GM18507 (cell line): ENCODE results near the gene IQCE.
"Not testable (repeated sequence)": the region's sequence is repeated elsewhere in the genome, so short reads cannot be mapped to it uniquely, and the experiment has no call there.

ENCODE experiments used
- DNase-seq: peaks from one replicate; pipeline ENCODE4 v3.0.0; 2011; ENCODE audit warnings: low read depth; ENCODE audit not compliant: insufficient read length; ENCODE audit errors: extremely low spot score
- FAIRE-seq: peaks from 2 replicates; lab custom pipeline; 2011; peaks lifted over from hg19 to GRCh38; lab: Jason Lieb, UNC

Gene IQCE

DNA sequence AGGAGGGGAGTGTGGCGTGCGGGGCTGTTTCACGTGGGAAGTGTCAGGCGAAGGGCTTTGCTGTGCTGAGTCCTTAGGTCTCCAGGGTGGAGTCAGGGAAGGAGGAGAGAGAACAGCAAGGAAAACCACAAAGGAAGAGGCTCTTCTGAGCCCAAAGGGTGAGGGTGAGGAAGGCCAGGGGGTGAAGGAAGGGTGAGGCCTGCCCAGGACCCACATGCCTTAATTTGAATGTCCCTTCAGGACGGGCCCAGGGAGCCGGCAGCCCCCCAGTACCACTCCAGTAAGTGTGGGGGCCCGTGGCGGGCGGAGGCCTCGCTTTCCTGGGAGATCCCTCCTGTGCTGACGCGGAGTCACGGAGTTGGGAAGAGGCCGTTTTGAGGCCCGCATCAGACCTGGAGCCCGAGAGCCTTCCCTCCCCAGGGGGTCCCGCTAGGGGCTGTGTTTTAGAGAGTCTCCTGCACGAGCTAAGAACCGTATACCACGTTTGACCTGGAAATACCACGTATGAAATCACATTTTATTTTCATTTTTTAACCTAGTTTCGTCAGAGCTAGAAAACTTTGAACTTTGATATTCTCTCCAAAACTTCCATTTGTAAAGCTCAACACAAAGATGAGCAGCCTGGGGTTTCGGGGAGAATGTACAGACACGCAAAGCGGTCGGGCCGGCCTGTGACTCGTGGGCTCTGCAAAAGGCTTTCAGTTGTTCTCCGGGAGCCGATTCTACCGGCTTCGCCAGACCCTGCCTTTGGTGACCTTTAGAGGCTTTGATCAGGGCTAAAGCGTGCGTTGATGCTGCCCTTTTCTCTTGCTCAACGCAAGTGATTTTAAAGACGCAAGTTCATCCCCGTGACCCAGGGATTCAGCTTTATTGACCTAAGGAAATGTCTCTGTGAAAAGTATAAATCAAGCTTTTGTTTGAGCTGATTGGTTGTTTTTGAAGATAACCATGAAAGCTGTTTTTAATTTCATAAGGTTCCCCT is 49.4 kb downstream of the IQCE start:
- no peak for FAIRE-seq
- no peak for DNase-seq

GRCh38 chr7:2608921-2609411 is 50.2 kb downstream of the IQCE start:
- DNase-seq (no peak), FAIRE-seq (peak; percentile 80)

DNA sequence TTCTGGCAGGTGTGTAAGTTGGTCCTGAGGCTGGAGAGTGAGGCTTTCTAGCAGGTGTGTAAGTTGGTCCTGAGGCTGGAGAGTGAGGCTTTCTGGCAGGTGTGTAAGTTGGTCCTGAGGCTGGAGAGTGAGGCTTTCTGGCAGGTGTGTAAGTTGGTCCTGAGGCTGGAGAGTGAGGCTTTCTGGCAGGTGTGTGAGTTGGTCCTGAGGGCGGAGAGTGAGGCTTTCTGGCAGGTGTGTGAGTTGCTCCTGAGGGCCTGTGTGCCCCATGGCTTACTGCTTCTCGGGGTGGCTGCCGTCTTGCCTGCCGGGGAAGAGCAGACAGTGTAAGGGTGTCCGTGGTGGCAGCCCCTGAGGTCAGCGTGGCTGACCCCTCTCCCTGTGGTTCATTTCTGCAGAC is 50.9 kb downstream of the IQCE start:
- DNase-seq, FAIRE-seq: not testable (repeated sequence)

GRCh38 chr7:2610466-2610865 is 51.7 kb downstream of the IQCE start:
- no peak for DNase-seq
- FAIRE-seq = no peak

DNA sequence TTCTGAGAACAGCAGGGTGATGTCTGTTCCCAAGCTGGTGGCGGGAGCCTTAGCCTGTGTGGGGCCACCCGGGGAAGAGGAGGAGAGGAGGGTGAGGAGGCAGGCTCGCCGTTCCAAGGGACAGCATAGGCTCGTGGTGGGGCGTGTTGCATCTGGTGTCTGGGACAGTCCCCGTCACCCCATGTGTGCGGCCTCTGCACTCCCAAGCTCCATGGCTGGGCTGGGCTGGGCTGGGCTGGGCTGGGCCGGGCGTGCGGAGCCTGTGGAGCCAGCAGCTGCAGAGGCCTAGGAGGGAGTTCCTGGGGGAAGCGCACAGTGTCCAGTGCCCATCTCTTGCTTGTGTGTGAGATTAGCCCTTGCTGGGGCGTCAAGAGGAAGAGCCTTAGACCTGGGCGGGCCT is 52.1 kb downstream of the IQCE start:
- FAIRE-seq = no peak
- DNase-seq = no peak

DNA sequence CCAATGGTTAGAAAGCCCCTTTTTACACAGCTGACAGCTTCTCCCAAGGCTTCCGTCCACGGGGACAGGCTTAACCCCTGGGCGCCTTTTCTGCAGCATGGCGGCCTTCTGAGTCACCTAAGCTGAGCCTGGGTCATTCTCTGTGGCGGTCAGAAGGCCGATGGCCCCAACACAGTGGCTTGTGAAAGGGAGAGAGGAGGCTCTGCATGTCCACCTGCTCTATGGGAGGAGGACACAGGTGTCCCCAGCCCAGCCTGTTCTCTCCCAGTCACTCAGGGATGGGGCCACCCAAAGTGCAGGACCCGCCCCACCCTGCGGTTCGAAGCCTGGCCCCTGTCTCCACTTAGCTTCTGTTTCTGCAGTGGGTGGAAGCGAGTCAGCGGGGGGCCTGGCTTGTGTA is 52.6 kb downstream of the IQCE start:
- FAIRE-seq (no peak), DNase-seq (no peak)

- DNase-seq (no peak), FAIRE-seq (no peak)
Measured at GRCh38 chr7:2611922-2612321, 53.1 kb downstream of the IQCE start.

GRCh38 chr7:2612445-2613097 is 53.8 kb downstream of the IQCE start:
- FAIRE-seq = no peak
- no peak for DNase-seq

- FAIRE-seq = no peak
- DNase-seq = no peak
Measured at GRCh38 chr7:2613098-2613930, 54.5 kb downstream of the IQCE start.

DNA sequence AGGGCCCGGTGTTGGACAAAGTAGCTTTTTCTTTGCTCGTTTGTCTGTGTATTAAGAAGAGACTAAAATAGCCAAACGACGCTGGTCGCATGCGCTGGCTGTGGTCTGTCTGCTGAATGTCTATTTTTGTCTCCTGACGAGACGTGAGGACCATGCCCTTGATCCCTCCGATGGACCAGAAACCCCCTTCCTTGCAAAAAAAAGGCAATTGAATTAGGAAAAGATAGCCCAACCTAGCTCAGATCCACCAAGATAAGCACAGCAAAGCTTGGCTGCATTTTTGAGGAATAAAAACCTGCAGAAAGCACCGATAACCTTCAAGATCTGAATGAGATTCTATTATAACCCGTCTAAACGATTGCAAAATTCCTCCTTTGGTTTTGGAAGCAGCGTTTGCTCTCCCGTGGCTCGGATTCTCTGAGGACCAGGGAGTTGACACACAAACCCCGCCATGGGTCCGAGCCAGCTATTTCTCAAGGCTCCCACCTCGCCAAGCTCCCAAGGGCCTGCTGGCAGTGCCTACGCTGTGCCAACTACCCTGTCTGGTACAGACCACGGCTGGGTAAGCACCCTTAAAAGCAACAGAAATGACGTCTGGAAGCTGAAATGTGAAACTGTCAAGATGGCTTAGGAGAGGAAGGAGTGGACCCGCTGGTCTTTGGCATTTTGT is 55.3 kb downstream of the IQCE start:
- no peak for FAIRE-seq
- no peak for DNase-seq

GRCh38 chr7:2614631-2615330 is 56.0 kb downstream of the IQCE start:
- FAIRE-seq (no peak), DNase-seq (no peak)

DNA sequence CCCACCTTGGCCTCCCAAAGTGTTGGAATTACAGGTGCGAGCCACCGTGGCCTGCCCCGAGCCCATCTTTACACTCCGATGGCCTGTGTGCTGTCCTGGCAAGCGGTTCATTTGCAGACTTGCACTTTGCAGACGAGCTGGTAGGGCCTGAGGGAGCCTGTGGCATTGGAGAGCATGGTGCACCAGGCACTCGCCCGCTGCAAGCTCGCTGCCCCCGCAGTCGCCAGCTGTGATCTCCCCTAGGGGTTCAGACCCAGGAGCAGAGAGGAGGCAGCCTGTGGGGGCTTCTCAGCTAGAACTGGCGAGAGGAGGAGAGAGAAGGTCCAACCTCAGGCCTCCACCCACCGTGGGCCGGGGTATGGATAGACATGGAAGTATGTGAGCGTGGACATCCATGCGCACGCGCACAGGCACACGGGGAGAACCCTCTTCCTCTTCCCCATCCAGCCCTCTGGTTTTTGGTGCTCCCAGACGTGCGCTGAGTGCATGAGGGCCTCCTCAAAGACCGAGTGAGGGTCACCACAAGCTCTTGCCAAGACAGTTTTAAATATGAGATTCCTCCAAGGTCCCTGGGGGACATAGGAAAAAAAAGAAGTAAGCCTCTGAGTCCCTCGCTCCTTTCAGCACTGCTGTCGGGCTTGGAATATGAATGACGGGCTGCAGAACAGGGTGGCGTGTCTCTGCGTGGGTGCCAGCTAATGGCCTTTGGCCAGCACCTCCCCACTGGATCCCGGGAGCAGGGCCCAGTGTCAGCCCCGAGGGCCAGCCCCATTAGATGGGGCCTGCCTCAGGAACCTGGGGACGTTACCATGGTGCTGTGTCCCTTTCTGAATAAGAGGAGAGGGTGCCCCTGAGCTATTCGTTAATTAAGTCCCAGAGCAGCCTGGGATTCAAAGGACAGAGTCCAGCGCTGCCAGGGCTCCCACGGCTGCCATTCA is 57.9 kb downstream of the IQCE start:
- DNase-seq (no peak), FAIRE-seq (no peak)

DNA sequence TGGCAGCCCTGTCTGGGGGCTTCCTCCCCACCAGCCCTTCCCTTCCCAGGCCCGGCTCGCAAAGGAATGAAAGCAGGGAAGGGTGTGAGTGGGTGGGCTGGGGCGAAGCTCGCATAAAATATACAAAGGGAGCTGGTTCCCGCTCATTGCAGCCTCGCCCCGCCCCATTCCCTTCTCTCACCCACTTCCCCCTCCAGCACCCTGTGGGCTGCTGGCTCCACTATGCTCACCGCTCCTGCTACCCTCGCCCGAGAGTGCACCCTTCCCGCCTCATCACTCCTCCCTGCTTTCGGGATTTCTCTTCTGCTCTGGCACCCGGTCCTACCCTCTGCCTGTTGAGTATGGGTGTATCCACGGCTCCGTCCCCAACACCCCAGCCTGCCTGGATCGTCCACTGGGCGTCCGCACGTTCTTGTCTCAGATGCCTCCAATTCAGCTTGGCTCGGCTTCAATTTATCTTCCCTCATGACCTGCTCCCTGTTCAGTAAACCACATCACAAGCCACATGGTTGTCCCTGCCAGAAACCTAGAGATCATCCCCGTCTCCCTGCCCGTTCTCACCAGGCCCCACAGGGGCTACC is 58.6 kb downstream of the IQCE start:
- no peak for DNase-seq
- no peak for FAIRE-seq

GRCh38 chr7:2619116-2619515 is 60.3 kb downstream of the IQCE start:
- FAIRE-seq = no peak

DNA sequence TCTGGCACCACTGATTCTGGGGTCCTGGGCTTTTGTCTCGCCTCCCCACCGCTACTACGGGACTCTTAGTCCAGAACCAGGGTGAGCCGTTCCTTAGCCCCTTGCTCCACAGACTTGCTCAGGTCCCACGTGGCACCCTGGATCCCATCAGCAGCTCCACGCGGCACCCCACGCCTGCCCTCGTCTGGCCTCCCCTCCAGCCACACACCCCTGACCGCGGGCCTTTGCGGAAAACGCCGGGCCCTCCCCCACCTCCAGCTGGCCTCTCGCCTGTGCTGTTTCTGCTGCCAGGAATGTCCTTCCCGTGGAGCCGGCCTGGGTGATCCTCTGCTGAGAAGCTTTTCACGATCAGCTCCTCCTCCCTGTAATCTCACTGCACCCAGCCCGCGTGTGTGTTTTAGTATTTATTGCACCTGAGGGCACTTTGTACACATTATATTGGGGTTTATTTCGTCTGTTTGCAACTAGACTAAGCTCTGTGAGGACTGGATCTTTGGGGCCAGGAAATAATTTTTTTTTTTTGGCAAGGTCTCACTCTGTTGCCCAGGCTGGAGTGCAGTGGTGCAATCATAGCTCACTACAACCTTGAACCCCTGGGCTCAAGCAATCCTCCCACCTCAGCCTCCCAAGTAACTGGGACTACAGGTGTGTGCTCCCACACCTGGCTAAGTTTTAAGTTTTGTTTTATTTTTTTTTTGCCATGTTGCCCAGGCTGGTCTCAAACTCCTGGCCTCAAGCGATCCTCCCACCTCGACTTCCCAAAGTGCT is 62.5 kb downstream of the IQCE start:
- DNase-seq (no peak), FAIRE-seq (no peak)

More at GRCh38 chr7:2619116-2619515, 60.3 kb downstream of the IQCE start:
- DNase-seq = no peak

- no peak for DNase-seq
- no peak for FAIRE-seq
Measured at GRCh38 chr7:2621948-2622640, 63.3 kb downstream of the IQCE start.
